NCI-H345 (cell line): ENCODE data around the gene P4HB.

Experiments
- DNase-seq: peaks from one replicate; lab custom pipeline; 2025; lab: John Stamatoyannopoulos, UW

The P4HB gene

DNA sequence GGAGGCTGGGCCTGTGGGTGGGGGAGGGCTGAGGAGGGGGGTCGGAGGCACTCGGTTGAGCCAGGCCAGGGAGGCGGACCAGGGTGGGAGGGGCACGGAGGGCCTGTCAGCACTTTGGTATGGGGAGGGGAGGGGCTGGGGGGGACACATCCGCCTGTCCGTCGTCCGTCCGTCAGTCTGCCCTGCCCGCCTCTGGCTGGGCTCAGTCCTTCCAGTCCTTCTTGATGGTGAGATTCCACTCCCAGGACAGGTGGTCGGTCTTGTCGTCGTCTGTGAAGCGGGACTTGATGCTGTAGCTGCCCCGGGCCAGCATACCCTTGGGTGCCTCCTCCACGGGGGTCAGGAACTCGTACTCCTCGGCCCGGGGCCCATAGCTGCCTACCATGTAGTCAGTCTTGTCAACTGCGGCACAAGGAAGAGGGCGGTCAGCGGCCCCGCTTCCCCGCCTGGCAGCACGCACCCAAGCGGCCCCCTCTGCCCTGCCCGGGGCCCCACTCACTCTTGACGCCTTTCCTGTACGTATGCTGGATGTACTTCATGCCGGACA, 8.4 kb upstream of the P4HB start:
- no peak for DNase-seq

DNA sequence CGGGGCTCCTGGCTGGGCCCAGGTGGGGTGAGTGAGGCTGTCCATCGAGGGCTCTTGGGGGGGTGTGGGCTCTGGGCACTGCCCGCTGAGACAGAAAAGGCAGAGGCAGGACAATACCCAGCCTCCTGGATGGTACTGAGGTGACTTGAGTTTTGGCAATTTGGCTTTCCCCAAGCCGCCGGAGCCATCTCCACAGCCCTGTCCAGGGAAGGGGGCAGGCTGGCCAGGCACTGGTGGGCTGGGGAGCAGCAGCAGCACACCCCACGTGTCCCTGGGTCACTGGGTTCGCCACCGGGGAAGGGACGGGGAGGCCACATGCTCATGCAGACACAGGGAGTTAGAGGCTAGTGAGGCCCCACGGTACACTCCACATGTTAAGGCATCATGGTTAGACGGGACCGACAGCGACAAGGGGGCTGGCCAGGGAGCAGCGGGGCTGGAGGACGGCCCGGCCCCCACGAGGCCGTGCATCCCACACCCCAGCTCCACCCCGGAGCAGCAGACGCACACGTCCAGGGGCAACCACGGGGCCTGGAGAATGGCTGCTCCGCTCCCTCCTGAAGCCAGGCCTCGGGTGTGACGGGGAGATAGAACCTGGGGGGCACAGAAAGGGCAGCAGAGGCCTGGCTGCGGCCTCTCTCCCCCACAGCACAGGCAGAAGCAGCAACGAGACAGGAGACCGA, 7.8 kb upstream of the P4HB start:
- DNase-seq, result no peak

DNA sequence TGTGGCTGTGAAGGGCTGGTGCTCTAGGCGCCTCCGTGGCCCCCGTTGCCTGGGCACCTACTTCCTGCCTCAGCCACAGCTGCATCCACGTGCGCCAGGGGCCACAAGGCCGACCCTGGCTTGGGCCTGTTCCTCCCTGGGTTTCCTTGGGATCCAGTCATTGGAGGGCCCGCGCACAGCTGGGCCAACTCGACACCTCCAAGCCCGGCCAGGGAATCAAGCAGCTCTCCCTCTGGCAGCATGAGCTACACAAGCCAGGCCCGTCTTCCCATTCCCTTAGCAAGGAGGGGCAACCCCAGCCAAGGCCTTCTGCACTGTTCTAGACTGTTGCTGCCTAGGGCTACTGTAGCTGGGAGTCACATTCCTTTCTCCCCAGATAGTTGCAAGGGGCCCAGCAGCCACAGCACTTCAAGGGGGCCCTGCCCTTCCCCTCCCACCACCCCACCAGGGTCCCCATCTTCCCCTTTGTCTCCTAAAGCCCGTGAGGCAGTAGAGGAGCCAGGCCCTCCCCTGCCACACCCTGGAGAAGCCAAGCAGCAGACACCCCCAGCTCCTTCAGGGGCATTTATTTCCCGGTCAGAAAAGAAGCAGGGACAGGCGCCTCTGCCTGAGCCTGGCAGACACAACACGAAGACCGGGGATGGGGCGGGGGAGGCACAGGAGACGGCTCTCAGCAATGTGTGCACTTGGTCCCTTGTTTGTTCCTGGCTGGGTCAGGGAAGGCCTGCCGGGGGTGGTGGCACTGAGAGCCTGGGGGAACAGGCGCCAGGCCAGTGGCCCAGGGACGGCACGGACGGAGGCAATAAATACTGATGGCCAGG, 7.0 kb upstream of the P4HB start:
- peak; percentile 17 for DNase-seq

DNA sequence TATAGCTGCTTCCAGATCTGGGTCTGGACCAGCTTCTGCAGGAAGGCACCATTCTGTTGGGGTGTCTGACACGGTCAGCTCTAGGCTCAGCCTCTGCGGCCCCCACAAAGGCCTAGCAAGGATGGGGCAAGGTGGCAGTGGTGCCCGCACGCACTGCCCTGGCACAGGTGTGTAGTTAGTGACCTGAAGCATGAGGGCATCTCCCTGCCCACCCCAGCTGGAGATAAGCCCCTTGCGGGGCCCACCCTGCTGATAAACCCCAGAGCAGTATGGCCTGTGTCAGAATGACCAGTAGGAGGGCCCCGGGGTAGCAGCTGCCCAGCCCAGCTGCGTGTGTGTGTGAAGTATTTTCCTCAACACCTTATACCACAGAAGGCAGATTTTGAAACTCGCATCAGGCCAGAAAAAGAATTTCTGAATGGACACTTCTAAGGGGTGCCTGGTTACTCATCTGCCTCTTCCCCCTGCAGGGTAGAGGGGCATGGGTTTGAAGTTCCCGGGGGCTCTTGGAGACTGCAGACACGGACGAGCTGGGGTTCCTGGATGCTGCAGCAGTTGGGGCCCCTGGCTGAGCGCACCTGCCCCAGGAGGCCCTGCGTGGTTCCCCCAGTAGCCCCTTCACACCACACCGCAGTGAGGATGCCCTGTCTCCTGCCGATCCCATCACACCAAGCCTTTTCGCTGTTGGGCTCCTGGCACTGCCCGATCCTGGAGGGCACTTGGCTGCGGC, 6.3 kb upstream of the P4HB start:
- DNase-seq, result no peak

DNA sequence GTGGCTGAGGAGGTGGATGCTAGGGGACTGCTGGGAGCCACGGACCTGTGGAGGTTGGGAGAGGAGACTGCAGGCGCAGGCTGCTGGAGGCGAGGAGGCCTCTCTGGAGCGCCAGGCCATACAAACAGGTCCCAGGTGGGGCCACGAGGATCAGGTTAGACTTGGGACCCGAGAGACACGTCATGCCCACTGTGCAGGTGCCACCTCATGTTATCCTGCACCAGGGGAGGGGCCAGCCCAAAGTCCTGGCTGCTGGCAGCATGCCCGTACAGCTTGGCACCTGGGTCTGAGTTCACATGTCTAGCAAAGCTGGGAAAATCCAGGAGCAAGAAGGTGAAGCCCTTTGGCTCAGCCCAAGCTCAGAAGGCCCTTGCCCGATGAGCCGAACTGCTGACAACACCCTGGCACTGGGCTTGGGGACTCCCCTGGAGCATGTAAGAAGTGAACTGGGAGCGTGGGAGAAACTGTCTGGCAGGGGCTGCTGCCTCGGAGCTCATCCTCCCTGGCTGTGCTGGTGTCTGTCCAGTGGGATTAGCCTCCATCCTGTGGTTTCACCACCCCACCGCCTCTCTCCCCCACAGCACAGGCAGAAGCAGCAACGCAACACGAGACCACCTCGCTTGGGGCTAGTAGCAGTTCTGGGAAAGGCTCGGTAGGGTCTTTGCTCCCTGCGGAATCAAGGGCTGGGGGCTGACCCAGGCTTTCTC, 5.6 kb upstream of the P4HB start:
- DNase-seq, result no peak

DNA sequence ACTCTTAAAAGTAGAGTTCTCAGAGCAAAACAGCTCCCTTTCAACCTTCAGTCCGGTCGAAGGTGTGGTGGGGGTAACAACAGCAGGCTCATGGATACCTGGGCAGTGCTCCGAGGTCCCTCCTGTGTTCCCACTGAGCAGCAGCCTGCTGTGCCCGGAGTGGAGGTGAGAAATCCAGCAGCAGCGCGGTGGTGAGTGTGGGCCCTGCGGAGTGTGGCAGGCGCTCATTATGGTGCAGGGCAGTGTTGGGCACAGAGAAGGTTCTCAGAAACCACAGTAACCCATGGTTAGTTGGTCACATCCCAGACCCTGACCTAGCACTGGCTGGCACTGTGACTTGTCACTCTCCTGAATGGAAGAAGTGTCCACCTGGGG, 5.0 kb upstream of the P4HB start:
- DNase-seq, result no peak

DNA sequence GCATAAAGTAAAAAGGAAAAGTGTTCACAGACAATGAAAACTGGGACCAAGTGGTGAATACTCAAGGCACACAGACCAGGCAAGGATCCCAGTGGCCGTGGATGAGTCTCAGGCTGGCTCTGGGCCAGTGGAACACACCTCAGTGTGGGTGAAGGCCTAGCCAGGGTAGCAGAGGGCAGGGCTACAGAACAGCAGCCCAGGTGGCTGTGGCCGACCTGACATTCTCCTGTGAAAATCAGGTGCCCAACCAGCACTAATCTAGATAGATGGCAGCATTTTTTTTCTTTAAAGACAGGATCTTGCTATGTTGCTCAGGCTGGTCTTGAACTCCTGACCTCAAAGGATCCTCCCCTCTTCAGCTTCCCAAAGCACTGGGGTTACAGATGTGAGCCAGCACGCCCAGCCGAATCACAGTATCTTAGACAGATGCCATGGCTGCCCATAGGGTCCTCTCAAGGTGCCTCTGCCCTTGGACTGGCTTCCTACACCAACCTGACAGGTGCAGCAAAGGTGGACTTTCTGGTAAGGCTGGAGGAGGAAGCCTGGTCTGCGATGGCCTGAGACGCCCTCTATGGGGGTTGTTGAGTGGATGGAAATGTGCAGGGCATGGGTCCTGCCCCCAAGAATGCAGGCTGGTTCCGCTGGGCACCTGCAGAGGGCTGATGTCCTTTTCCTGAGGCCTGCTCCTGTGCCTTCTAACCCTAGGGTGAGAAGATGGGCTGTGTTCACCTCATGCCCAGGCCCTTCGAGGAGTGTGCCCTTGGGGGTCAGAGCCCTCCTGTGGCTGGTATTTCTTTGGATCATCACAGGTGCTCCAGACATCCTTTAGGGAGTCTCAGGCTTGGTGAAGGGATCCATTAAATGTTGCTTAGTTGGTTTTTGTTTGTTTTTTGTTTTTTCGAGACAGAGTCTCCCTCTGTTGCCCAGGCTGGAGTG, 3.8 kb upstream of the P4HB start:
- no peak for DNase-seq

DNA sequence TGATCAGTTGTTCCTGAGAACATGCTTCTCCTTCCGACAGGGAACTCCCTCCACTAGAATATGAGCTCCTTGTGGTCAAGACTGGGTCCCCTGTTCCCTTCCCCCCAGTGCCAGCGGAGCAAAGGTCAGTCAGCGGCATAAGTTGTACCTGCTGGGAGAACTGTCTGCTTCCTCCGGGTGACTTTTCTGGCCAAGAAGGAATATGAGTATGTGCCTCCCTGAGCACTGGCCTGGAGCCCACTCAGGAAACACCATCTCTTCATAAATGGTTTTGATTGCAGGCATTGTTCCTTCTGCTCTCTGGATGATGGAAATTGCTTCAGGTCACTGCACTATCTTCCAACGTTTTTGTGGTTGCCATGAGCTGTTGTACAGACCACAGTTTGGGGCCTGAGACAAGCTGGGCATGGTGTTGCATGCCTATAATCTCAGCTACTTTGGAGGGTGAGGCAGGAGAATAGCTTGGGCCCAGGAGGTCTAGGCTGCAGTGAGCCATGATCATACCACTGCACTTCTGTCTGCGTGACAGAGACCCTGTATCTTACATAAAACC, 2.9 kb upstream of the P4HB start:
- DNase-seq, result no peak

DNA sequence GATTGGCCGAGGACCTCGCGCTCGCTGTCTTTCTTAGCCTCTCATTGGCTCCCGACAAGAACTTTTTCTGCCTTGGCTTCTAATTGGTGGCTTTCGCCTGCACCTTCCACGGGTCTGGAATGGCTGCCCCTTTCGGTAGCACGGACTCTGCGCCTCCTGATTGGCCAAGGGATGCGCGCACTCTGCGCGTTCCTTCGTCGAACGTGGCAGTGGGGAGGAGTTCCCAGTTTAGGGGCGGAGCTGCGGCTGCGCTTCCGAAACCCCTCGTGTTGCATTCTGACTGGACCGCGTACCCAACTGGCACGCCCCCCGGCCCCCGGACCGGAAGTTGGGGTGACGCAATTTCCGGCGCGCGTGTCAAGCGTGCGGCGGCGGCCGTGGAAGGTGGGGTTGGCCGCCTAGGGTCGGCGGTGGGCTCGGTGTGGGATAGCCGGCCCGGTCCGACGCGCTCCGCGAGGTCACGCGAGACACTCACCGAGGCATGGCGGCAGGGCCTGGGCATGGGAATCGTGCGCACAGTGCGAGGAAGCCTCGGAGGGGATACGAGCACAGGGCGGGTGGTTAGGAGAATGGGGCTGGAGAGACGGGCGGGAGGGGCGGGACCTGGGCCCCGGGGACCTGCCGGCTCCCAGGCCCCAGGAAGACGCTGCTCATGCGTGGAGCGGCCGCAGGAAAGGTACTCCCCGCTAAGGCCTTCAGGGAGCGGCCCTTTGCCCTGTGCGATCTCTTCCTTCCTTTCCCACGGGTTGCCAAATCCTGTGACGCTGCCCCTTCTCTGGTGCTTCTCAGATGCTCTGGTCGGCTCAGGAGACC, 627 bp upstream of the P4HB start:
- peak; percentile 100 for DNase-seq

DNA sequence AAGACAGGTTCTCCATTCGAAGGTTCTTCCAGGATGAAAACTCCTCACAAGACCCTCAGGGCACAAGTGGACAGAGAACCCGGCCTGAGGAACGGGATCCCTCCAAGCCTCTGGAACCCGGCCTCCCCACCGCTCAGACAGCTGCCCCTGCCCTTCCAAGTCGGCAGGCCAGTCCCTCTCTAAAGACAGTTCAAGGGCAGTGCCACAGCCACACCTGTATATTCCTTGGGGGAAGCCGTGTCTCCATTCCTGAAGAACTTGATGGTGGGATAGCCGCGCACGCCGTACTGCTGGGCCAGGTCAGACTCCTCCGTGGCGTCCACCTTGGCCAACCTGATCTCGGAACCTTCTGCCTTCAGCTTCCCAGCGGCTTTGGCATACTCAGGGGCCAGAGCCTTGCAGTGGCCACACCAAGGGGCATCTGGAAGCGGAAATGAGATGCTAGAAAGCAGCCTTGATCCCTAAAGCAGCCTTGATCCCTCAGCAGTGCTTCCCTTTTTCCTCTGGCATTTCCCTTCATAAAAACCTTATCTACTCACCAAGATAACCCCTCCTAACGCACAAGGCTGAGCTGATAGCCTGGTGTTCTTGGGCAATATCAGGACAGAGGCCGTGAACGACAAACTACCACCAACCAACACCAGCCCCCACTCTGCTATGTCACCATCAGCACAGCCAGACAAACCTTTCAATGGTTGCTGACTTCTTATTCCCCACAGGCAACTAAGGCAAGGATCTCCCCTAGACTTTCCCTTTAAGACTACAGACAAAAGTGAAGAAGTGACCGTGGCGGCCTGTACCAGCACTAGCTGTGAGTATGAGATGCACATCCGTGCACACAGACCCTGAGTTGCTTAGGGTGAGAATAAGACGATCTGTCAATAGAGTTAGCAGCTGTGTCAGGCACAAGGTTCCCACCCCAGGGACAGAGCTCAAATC, 1.1 kb downstream of the P4HB start:
- DNase-seq, result no peak

DNA sequence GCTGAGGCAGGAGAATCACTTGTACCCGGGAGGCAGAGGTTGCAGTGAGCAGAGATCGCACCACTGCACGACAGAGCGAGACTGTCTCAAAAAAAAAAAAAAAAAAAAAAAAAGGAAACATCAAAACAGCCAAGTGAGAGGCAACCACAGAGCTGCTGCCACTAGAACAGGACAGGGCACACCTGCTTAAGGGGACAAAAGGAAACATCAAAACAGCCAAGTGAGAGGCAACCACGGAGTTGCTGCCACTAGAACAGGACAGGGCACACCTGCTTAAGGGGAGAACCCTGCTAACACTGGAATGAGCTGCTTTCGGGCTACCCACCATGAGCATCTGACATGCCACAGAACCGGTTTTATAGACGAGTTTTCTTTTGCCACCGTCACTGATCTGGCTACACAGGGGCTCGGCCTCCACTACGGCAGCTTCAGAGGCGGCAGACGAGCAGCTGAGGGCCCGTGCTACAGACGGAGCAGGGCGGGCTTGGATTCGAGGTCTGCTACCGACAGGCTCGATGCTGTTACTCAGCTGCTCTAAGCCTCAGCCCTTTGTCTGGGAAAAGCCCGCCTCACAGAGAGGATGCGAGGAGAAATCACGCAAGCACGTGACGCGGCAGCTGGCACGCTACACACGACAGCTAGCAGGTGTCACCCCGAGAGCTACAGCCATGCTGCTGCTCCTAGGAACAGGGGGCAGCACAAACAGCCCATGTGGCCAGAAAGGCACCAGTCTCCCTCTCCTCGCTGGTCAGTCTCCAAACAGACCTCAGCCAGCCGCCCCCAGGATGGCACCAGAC, 2.0 kb downstream of the P4HB start:
- DNase-seq, result no peak

DNA sequence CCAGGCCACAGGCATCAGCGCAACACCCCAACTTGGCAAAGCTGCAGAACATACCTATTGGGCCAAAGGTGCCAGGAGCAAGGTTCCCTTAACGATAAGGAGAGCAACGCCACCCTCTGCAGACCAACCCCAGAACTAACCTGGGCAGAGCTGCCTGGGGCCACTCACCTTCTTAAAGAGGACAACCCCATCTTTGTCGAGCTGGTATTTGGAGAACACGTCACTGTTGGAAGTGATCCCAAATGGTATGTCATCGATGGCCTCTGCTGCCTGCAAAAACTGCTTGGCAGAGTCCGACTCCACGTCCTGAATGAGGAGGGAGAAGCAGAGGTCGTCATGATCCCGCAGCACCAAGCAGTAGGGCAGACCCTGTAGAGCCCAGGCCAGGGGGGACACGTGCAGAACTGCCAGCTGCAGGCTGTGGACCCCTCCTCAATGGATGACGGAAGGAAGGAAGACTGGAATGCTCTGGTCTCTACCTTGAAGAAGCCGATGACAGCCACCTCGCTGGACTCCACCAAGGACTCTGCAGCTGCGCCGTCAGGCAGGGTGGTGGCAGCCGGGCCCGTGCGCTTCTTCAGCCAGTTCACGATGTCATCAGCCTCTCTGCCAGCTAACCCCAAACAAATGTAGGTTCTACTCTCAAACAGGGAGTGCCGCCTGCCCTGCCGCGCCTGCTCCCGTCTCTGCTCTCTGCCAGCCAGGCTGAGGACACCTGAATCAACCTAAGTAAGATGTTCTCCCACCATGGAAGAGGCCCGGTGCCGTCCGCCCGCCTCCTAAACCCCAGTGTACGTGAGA, 5.2 kb downstream of the P4HB start:
- no peak for DNase-seq

DNA sequence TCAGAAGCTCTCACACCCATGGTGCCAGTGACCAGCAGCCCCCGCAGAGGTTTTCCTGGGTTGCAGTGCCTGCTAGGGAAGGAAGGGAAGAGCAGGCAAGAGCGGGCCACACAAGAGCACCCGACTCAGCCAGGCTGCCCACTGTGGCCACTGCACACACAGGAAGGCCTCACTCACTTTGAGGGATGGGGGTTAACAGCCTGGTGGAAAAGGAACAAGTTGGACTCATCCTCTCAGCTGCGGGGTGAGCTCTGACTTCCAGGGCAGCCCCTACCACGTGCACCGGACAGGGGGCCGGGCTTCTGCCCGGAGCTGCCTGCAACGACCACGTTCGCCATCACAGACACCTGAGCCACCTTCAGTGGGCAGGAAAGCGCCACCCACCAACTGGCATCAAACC, 8.1 kb downstream of the P4HB start:
- no peak for DNase-seq

DNA sequence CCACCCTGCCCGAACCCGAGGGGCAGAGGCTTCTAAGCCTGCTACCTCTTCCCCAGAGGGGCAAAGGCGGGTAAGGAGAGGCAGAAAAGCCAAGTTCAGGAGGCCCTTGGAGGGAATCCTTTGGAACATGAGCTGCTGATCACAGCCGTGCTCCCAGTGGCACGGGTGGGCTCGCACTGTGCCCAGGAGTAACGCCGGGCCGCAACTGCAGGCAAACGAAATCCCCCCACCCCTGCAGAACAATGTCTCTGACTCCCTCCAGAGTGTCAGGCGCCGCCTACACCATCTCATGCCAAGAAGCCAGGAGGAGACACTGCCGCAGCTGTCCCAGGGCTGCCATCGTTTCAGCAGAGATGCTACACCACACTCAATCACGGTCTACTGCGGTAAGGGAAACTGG, 8.9 kb downstream of the P4HB start:
- DNase-seq, result no peak

DNA sequence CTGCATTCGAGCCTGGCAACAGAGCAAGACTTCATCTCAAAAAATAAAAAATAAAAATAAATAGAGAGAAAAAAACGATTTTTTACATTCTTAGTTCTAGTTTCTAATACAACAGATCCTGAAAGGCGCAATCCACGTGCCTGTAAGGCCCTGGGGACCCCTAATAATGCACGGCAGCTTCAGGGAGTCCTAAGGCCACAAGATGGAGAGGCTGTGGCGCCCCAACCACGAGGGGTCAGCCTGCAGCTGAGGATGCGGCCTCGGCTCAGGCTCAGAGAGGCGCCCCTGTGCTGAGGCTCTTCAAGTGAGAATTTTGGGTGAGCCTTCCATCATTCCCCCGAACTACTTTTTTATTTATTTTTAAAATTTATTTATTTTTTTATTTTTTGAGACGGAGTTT, 10.9 kb downstream of the P4HB start:
- no peak for DNase-seq

DNA sequence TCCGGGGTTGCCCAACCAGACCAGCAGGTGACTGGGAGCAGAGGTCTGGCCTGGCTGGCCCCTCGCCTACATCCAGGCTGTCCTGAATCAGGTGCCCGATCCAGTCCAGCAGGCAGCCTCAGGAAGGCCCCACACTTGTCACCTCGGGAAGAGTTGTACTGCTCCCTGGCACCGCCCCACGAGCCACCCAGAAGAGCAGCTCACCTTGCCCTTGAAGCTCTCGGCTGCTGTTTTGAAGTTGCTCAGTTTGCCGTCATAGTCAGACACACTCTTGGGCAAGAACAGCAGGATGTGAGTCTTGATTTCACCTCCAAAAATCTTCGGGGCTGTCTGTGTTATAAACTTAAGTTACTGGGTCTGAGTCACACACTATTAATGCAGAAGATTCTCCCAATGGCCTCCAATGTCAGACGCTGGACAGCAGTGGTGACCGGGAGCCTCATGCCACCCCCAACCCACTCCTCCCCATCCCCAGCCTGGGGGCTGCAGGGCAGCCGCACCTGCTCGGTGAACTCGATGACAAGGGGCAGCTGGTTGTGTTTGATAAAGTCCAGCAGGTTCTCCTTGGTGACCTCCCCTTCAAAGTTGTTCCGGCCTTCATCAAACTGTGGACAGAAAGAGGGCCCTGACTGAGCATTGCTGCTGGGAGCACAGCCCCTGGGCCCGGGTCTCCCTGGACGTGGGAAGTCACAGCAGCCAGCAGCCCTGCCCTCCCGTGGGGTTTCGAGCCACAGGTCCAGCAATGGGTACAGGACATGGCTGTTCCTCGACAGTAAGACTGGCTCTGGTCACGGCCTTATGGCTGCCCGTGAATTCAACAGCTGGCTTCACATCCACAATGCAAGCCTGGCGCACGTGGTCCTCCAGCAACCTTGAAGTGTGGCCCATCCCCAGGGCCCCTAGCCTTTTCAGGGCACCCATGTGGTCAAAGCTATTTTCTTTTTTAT, 13.3 kb downstream of the P4HB start:
- DNase-seq, result no peak
